H9 (cell line): Measurements from ENCODE around the gene JARID2. TPM values are rescaled to one million over a fixed set of nuclear protein-coding genes. Genes with fewer than 3 reads are reported as not detected.

ENCODE experiments used
- DNase-seq: peaks from one replicate; pipeline ENCODE4 v3.0.0-alpha.2; 2017
- H2AFZ ChIP-seq: one replicate; pipeline ENCODE4 v1.6.1; 2013; ENCODE audit warnings: mild to moderate bottlenecking, low read length, control low read depth, moderate library complexity
- H2AK5ac ChIP-seq: 2 replicates; pipeline ENCODE4 v1.6.1; 2013; ENCODE audit warnings: low read length, control low read depth, mixed read lengths; ENCODE audit not compliant: insufficient read length
- H2BK120ac ChIP-seq: one replicate; pipeline ENCODE4 v1.6.1; 2013; ENCODE audit warnings: low read depth, mild to moderate bottlenecking, low read length, control low read depth, inconsistent platforms; ENCODE audit not compliant: poor library complexity, severe bottlenecking
- H2BK12ac ChIP-seq: 2 replicates; pipeline ENCODE4 v1.6.1; 2013; ENCODE audit warnings: low read length, control low read depth, mixed read lengths, low read depth; ENCODE audit not compliant: insufficient read length
- H2BK15ac ChIP-seq: 2 replicates; pipeline ENCODE4 v1.6.1; 2013; ENCODE audit warnings: low read depth, low read length, control low read depth
- H2BK20ac ChIP-seq: one replicate; pipeline ENCODE4 v1.6.1; 2013; ENCODE audit warnings: low read depth, mild to moderate bottlenecking, low read length, control low read depth, inconsistent platforms; ENCODE audit not compliant: poor library complexity, severe bottlenecking
- H2BK5ac ChIP-seq: 2 replicates; pipeline ENCODE4 v1.6.1; 2013; ENCODE audit warnings: low read length, control low read depth, mixed read lengths; ENCODE audit not compliant: insufficient read length
- H3K14ac ChIP-seq: 2 replicates; pipeline ENCODE4 v1.6.1; 2013; ENCODE audit warnings: low read length, control low read depth; ENCODE audit not compliant: insufficient read depth
- H3K18ac ChIP-seq: 2 replicates; pipeline ENCODE4 v1.6.1; 2013; ENCODE audit warnings: low read depth, mild to moderate bottlenecking, mixed read lengths, low read length, control low read depth; ENCODE audit not compliant: insufficient read length
- H3K23ac ChIP-seq: 2 replicates; pipeline ENCODE4 v1.6.1; 2013; ENCODE audit warnings: low read length, control low read depth, mixed read lengths, low read depth; ENCODE audit not compliant: insufficient read length
- H3K23me2 ChIP-seq: 2 replicates; pipeline ENCODE4 v1.6.1; 2013; ENCODE audit warnings: low read depth, mild to moderate bottlenecking, mixed read lengths, low read length, control low read depth; ENCODE audit not compliant: insufficient read length, poor library complexity, severe bottlenecking
- H3K27ac ChIP-seq: 2 replicates; pipeline ENCODE4 v1.5.1; 2013; ENCODE audit warnings: low read length, control low read depth, mixed read lengths, low read depth; ENCODE audit not compliant: insufficient read length
- H3K27me3 ChIP-seq: 2 replicates; pipeline ENCODE4 v1.6.1; 2013; ENCODE audit warnings: low read length, control low read depth, inconsistent platforms; ENCODE audit not compliant: insufficient read depth
- H3K4ac ChIP-seq: 2 replicates; pipeline ENCODE4 v1.6.1; 2013; ENCODE audit warnings: low read depth, mild to moderate bottlenecking, control low read depth, inconsistent platforms, low read length, moderate library complexity
- H3K4me1 ChIP-seq: 2 replicates; pipeline ENCODE4 v1.6.1; 2013; ENCODE audit warnings: low read length, control low read depth, inconsistent platforms; ENCODE audit not compliant: insufficient read depth
- H3K4me2 ChIP-seq: 2 replicates; pipeline ENCODE4 v1.6.1; 2013; ENCODE audit warnings: low read length, control low read depth, mixed read lengths; ENCODE audit not compliant: insufficient read length, insufficient read depth
- H3K56ac ChIP-seq: 2 replicates; pipeline ENCODE4 v1.6.1; 2013; ENCODE audit warnings: low read depth, mild to moderate bottlenecking, mixed read lengths, low read length, control low read depth; ENCODE audit not compliant: insufficient read length
- H3K79me1 ChIP-seq: 2 replicates; pipeline ENCODE4 v1.6.1; 2013; ENCODE audit warnings: low read depth, mild to moderate bottlenecking, moderate library complexity, low read length, control low read depth, inconsistent platforms; ENCODE audit not compliant: insufficient read depth, poor library complexity, severe bottlenecking
- H3K79me2 ChIP-seq: 2 replicates; pipeline ENCODE4 v1.6.1; 2013; ENCODE audit warnings: low read length, control low read depth, inconsistent platforms; ENCODE audit not compliant: insufficient read depth
- H3K9ac ChIP-seq: 2 replicates; pipeline ENCODE4 v1.6.1; 2013; ENCODE audit warnings: low read length, control low read depth, mixed read lengths; ENCODE audit not compliant: insufficient read length; ENCODE audit errors: extremely low read depth
- H3K9me3 ChIP-seq: one replicate; pipeline ENCODE4 v1.6.1; 2013; ENCODE audit warnings: low read depth, low read length, inconsistent platforms; ENCODE audit not compliant: control insufficient read depth
- H3T11ph ChIP-seq: one replicate; pipeline ENCODE4 v1.6.1; 2013; ENCODE audit warnings: mild to moderate bottlenecking, low read length, control low read depth, inconsistent platforms
- H4K20me1 ChIP-seq: one replicate; pipeline ENCODE4 v1.6.1; 2013; ENCODE audit not compliant: control insufficient read depth, insufficient read length, insufficient read depth
- H4K5ac ChIP-seq: 2 replicates; pipeline ENCODE4 v1.6.1; 2013; ENCODE audit warnings: low read depth, mild to moderate bottlenecking, mixed read lengths, low read length, control low read depth; ENCODE audit not compliant: insufficient read length
- H4K8ac ChIP-seq: replicated peaks from 2 replicates; pipeline ENCODE4 v1.6.1; 2013; ENCODE audit warnings: low read length, control low read depth, mixed read lengths, low read depth; ENCODE audit not compliant: insufficient read length
- H4K91ac ChIP-seq: 2 replicates; pipeline ENCODE4 v1.6.1; 2013; ENCODE audit warnings: low read depth, mild to moderate bottlenecking, moderate library complexity, mixed read lengths, low read length, control low read depth; ENCODE audit not compliant: insufficient read length
- H3K27ac Mint-ChIP-seq, 3 experiments: 2 replicates in 2 of 3; 3 replicates in 1 of 3; pipeline ENCODE4 v1.8.0; 2020 to 2021; ENCODE audit warnings: mixed read lengths in 3 of 3, mild to moderate bottlenecking in 1 of 3, moderate library complexity in 1 of 3
- H3K27me3 Mint-ChIP-seq: 2 replicates; pipeline ENCODE4 v1.8.0; 2021; ENCODE audit warnings: low read depth, mild to moderate bottlenecking, moderate library complexity, mixed read lengths
- H3K36me3 Mint-ChIP-seq, 3 experiments: 2 replicates in 2 of 3; 3 replicates in 1 of 3; pipeline ENCODE4 v1.8.0; 2020 to 2021; ENCODE audit warnings: low read depth in 3 of 3, mixed read lengths in 3 of 3; ENCODE audit not compliant: insufficient read depth in 1 of 3
- H3K4me1 Mint-ChIP-seq, 2 experiments: 2 replicates each; pipeline ENCODE4 v1.8.0; 2020; ENCODE audit warnings: mixed read lengths in 2 of 2
- H3K4me3 Mint-ChIP-seq, 2 experiments: 2 replicates in 1 of 2; 3 replicates in 1 of 2; pipeline ENCODE4 v1.8.0; 2020 to 2021; ENCODE audit warnings: mild to moderate bottlenecking in 2 of 2, mixed read lengths in 2 of 2, moderate library complexity in 1 of 2
- H3K9me3 Mint-ChIP-seq, 2 experiments: 2 replicates in 1 of 2; 3 replicates in 1 of 2; pipeline ENCODE4 v1.8.0; 2020; ENCODE audit warnings: mild to moderate bottlenecking in 2 of 2, mixed read lengths in 2 of 2, moderate library complexity in 1 of 2
- WGBS: extraction: QIAGEN DNeasy Blood & Tissue Kit; methylation state at CpG from one replicate; pipeline ENCODE4 v1.1.7; 2013; ENCODE audit warnings: missing lambda C conversion rate, low lambda C conversion rate, mixed read lengths; ENCODE audit not compliant: insufficient read length; ENCODE audit errors: extremely low coverage; 5-methylcytosine and 5-hydroxymethylcytosine counted together
- total RNA-seq: library from RNA; stranded (reverse); gene quantifications from 2 replicates; pipeline ENCODE4 v1.2.1, GENCODE V29; 2021
- TF ChIP-seq, protein P1 (sequence below): fragments of 200-600 bp; sonication (generic); conservative IDR thresholded peaks from 3 replicates; pipeline ENCODE4 v1.8.0; 2021; ENCODE audit warnings: antibody characterized with exemption, mild to moderate bottlenecking

The JARID2 gene
- total RNA-seq, 1 experiment from 2014 or later = 174 TPM

DNA sequence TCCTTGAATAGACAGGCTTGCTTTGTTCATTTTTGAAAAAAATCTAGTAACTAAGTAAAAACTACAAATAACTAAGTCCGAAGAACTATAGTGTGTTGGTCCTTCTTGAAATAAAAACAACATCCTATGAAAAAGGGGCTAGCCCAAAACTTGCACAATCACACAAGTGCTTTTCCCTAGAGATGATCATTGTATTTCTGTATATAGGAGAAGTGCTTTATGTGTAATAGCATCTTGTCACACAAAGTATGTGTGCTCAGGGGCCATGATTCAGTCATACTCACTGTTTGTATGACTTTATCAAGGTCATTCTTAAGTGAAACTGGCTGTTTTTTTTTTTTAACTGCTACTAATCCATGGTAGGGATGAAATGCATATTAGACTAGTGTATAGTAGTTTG lies 237.2 kb downstream of the JARID2 start:
- H3K79me2 ChIP-seq = peaks cover 53% of the 10 kb centered on the region; the same call in 1 of the 2 replicates
- H3K18ac ChIP-seq = no peak overlapping the region
- WGBS = no CpG with 5 or more reads among the region's 1 CpG

More for the DNA sequence above, 237.2 kb downstream of the JARID2 start:
- Histone ChIP-seq H2AK5ac (no peak overlapping the region), H3K9ac (no peak overlapping the region), H4K91ac (no peak overlapping the region), H3K14ac (no peak overlapping the region), H3K79me1 (peaks cover 7% of the 10 kb centered on the region), H2BK5ac (no peak overlapping the region), H2BK20ac (no peak overlapping the region), H2AFZ (no peak overlapping the region), H2BK120ac (no peak overlapping the region), H3K23me2 (no peaks in the 10 kb centered on the region), H3K56ac (no peak overlapping the region), H3K9me3 (no peaks in the 10 kb centered on the region), H3K27me3 (no peaks in the 10 kb centered on the region), H2BK15ac (no peak overlapping the region), H3K4me1 (peaks cover 9% of the 10 kb centered on the region), H3K27ac (no peak overlapping the region), H3K23ac (no peak overlapping the region), H3T11ph (no peak overlapping the region), H3K4me2 (no peak overlapping the region), H4K5ac (no peak overlapping the region), H4K20me1 (no peaks in the 10 kb centered on the region), H2BK12ac (no peak overlapping the region), H4K8ac (no peak overlapping the region), H3K4ac (no peak overlapping the region)
- no peaks in the 10 kb centered on the region for H3K9me3 Mint-ChIP-seq
- no peak overlapping the region for H3K4me3 Mint-ChIP-seq
- peaks cover 8 to 16% (median 16%) of the 10 kb centered on the region in 3 experiments for H3K36me3 Mint-ChIP-seq
- no peak for DNase-seq
- no peak overlapping the region for H3K27ac Mint-ChIP-seq
- no peaks in the 10 kb centered on the region for H3K27me3 Mint-ChIP-seq
- TF ChIP-seq, protein P1, sequence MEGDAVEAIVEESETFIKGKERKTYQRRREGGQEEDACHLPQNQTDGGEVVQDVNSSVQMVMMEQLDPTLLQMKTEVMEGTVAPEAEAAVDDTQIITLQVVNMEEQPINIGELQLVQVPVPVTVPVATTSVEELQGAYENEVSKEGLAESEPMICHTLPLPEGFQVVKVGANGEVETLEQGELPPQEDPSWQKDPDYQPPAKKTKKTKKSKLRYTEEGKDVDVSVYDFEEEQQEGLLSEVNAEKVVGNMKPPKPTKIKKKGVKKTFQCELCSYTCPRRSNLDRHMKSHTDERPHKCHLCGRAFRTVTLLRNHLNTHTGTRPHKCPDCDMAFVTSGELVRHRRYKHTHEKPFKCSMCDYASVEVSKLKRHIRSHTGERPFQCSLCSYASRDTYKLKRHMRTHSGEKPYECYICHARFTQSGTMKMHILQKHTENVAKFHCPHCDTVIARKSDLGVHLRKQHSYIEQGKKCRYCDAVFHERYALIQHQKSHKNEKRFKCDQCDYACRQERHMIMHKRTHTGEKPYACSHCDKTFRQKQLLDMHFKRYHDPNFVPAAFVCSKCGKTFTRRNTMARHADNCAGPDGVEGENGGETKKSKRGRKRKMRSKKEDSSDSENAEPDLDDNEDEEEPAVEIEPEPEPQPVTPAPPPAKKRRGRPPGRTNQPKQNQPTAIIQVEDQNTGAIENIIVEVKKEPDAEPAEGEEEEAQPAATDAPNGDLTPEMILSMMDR = no peak
- H3K4me1 Mint-ChIP-seq = peaks cover 64 to 68% of the 10 kb centered on the region in 2 experiments
